Smooth muscle cell (in vitro differentiated cells): Measurements from ENCODE around the gene ARMC2. TPM values are rescaled to one million over a fixed set of nuclear protein-coding genes. Genes with fewer than 3 reads are reported as not detected.

Experiments used
- polyA plus RNA-seq: library from polyadenylated mRNA; unstranded; fragments of >200 nt; fragmentation: Nextera tagmentation; extraction: Ambion mirVana; gene quantifications from 2 replicates; pipeline ENCODE4 v1.2.1, GENCODE V29; 2016
- small RNA-seq: library from RNA; depleted of rRNA; stranded (forward); fragments of <200 nt; gene quantifications from one replicate; pipeline ENCODE3, GENCODE V24; 2014
- total RNA-seq: library from RNA; depleted of rRNA; stranded (reverse); fragments of >200 nt; gene quantifications from 2 replicates; pipeline ENCODE4 v1.2.3, GENCODE V29; 2014

The ARMC2 gene
- total and polyA plus RNA-seq, 2 experiments from 2014 or later: 2.0 to 2.6 TPM

Small RNA genes lying within 50 kb of the gene (small RNA-seq; reads per million reads assigned to genes)
- gene AL445189.2 (1.0 reads per million, percentile 31 among the genes with 10 or more reads in this experiment), gene Z95118.1 (not detected)

Other genes with a start within 250 kb of the ARMC2 start
- 38.7 and 50.9 TPM in 2 replicates for gene SESN1, start 246.4 kb downstream of the ARMC2 start, total RNA-seq
- gene SESN1, start 246.4 kb downstream of the ARMC2 start, polyA plus RNA-seq: 23.6 and 24.1 TPM in 2 replicates
- 35.7 and 36.8 TPM in 2 replicates for gene CEP57L1, start 247.1 kb downstream of the ARMC2 start, total RNA-seq
- gene CEP57L1, start 247.1 kb downstream of the ARMC2 start, polyA plus RNA-seq: 24.0 and 24.7 TPM in 2 replicates